H1 (cell line): Measurements from ENCODE around the gene TMEM125. TPM values are rescaled to one million over a fixed set of nuclear protein-coding genes. Genes with fewer than 3 reads are reported as not detected.

Source experiments
- CTCF ChIA-PET: fragments of 300-600 bp; sonication (Branson Sonifier 250); formaldehyde crosslinking; loops from one replicate; lab custom pipeline; 2021; ENCODE audit not compliant: partially characterized antibody; lab: Charles Lee
- POLR2A ChIA-PET: fragments of 300-600 bp; sonication (Branson Sonifier 250); formaldehyde crosslinking; loops from one replicate; lab custom pipeline; 2021; ENCODE audit warnings: inconsistent platforms; ENCODE audit not compliant: partially characterized antibody; lab: Charles Lee
- DNase-seq, 2 experiments: peaks; one replicate each; pipeline versions ENCODE4 v3.0.0 to v3.0.0-alpha.2; 2010 to 2022; ENCODE audit warnings: low spot score in 2 of 2, low read depth in 1 of 2, mixed read lengths in 1 of 2
- FAIRE-seq: peaks from 2 replicates; lab custom pipeline; 2011; peaks lifted over from hg19 to GRCh38; lab: Jason Lieb, UNC
- H2AFZ ChIP-seq: 2 replicates; pipeline ENCODE4 v1.8.1; 2012; ENCODE audit warnings: low read length, inconsistent platforms
- H2AK5ac ChIP-seq: 2 replicates; pipeline ENCODE4 v1.6.1; 2013; ENCODE audit warnings: low read depth, low read length
- H2BK120ac ChIP-seq: replicated peaks from 2 replicates; pipeline ENCODE3; 2013; ENCODE audit warnings: low read depth, low read length, inconsistent platforms
- H2BK12ac ChIP-seq: 2 replicates; pipeline ENCODE4 v1.6.1; 2013; ENCODE audit warnings: low read depth, low read length
- H2BK15ac ChIP-seq: 2 replicates; pipeline ENCODE4 v1.6.1; 2013; ENCODE audit warnings: low read length
- H2BK20ac ChIP-seq: 2 replicates; pipeline ENCODE4 v1.6.1; 2013; ENCODE audit warnings: low read length
- H2BK5ac ChIP-seq: 2 replicates; pipeline ENCODE4 v1.6.1; 2013; ENCODE audit warnings: low read depth, low read length
- H3K14ac ChIP-seq: 2 replicates; pipeline ENCODE4 v1.6.1; 2013; ENCODE audit warnings: inconsistent platforms; ENCODE audit not compliant: insufficient read length
- H3K18ac ChIP-seq: 2 replicates; pipeline ENCODE4 v1.6.1; 2013; ENCODE audit warnings: low read length; ENCODE audit errors: extremely low read depth
- H3K23ac ChIP-seq: 2 replicates; pipeline ENCODE4 v1.6.1; 2013; ENCODE audit warnings: inconsistent platforms; ENCODE audit not compliant: insufficient read length
- H3K23me2 ChIP-seq: 2 replicates; pipeline ENCODE4 v1.6.1; 2013; ENCODE audit warnings: low read depth, low read length
- H3K27ac ChIP-seq: 2 replicates; pipeline ENCODE4 v1.6.1; 2011; ENCODE audit warnings: low read depth, low read length, inconsistent platforms
- H3K27me3 ChIP-seq, 4 experiments: replicated peaks in 1 of 4; 1 replicate in 1 of 4; 2 replicates in 3 of 4; pipeline versions ENCODE4 v1.6.1 to v1.8.1; 2011 to 2013; ENCODE audit warnings: low read length in 3 of 4, mild to moderate bottlenecking in 3 of 4, inconsistent platforms in 2 of 4, mixed read lengths in 2 of 4, moderate library complexity in 1 of 4; ENCODE audit not compliant: control insufficient read depth in 3 of 4, insufficient read depth in 3 of 4; ENCODE audit errors: extremely low read depth in 1 of 4
- H3K36me3 ChIP-seq, 4 experiments: 2 replicates each; pipeline versions ENCODE4 v1.6.1 to v1.8.1; 2011 to 2013; ENCODE audit warnings: mild to moderate bottlenecking in 4 of 4, low read length in 3 of 4, moderate library complexity in 2 of 4, control low read depth in 1 of 4, inconsistent platforms in 1 of 4; ENCODE audit not compliant: insufficient read depth in 4 of 4, control insufficient read depth in 2 of 4
- H3K4ac ChIP-seq: replicated peaks from 2 replicates; pipeline ENCODE3; 2013; ENCODE audit warnings: low read length, low read depth, mixed read lengths, inconsistent platforms; ENCODE audit not compliant: insufficient read length
- H3K4me1 ChIP-seq, 4 experiments: replicated peaks in 1 of 4; 1 replicate in 1 of 4; 2 replicates in 3 of 4; pipeline versions ENCODE4 v1.6.1 to v1.8.1; 2011 to 2013; ENCODE audit warnings: low read length in 3 of 4, inconsistent platforms in 2 of 4, mixed read lengths in 1 of 4; ENCODE audit not compliant: insufficient read depth in 4 of 4, control insufficient read depth in 3 of 4
- H3K4me2 ChIP-seq, 2 experiments: 2 replicates each; pipeline versions ENCODE4 v1.6.1 to v1.8.1; 2011 to 2013; ENCODE audit warnings: low read depth in 2 of 2, low read length in 2 of 2, control low read depth in 1 of 2, inconsistent platforms in 1 of 2, mild to moderate bottlenecking in 1 of 2; ENCODE audit not compliant: insufficient read depth in 1 of 2
- H3K4me3 ChIP-seq, 4 experiments: fragments of 200-600, 300-600 bp in 1 of 4; sonication (generic), shearing (Covaris generic), sonication (Bioruptor Twin) in 1 of 4; 2 replicates each; pipeline versions ENCODE4 v1.5.1 to v1.8.1; 2011 to 2016; ENCODE audit warnings: low read length in 4 of 4, low read depth in 3 of 4, control low read depth in 2 of 4, inconsistent platforms in 2 of 4, mild to moderate bottlenecking in 2 of 4, mixed read lengths in 1 of 4, moderate library complexity in 1 of 4; ENCODE audit not compliant: insufficient read depth in 2 of 4; ENCODE audit errors: extremely low read depth in 1 of 4
- H3K56ac ChIP-seq: replicated peaks from 2 replicates; pipeline ENCODE3; 2013; ENCODE audit warnings: low read depth, mild to moderate bottlenecking, mixed read lengths, low read length, inconsistent platforms; ENCODE audit not compliant: insufficient read length
- H3K79me1 ChIP-seq: 2 replicates; pipeline ENCODE4 v1.6.1; 2013; ENCODE audit warnings: low read depth, low read length, control low read depth
- H3K79me2 ChIP-seq, 2 experiments: 2 replicates each; pipeline versions ENCODE4 v1.6.1 to v1.8.1; 2012 to 2013; ENCODE audit warnings: low read length in 2 of 2, mild to moderate bottlenecking in 2 of 2, inconsistent platforms in 1 of 2; ENCODE audit not compliant: insufficient read depth in 2 of 2, control insufficient read depth in 1 of 2
- H3K9ac ChIP-seq, 4 experiments: replicated peaks in 1 of 4; 1 replicate in 1 of 4; 2 replicates in 3 of 4; pipeline versions ENCODE4 v1.6.1 to v1.8.1; 2011 to 2013; ENCODE audit warnings: low read depth in 3 of 4, low read length in 3 of 4, control low read depth in 2 of 4, mild to moderate bottlenecking in 2 of 4, moderate library complexity in 2 of 4, inconsistent platforms in 1 of 4; ENCODE audit errors: extremely low read depth in 1 of 4
- H3K9me3 ChIP-seq, 2 experiments: 2 replicates each; pipeline versions ENCODE4 v1.6.1 to v1.8.1; 2012 to 2013; ENCODE audit warnings: mild to moderate bottlenecking in 2 of 2, moderate library complexity in 2 of 2, control low read depth in 1 of 2, inconsistent platforms in 1 of 2, low read depth in 1 of 2, low read length in 1 of 2, mixed read lengths in 1 of 2; ENCODE audit not compliant: insufficient read depth in 2 of 2
- H4K20me1 ChIP-seq, 2 experiments: replicated peaks in 1 of 2; 2 replicates each; pipeline versions ENCODE3 to v1.8.1; 2011 to 2013; ENCODE audit warnings: inconsistent platforms in 2 of 2, low read length in 2 of 2, mild to moderate bottlenecking in 1 of 2; ENCODE audit not compliant: insufficient read depth in 2 of 2, control insufficient read depth in 1 of 2
- H4K5ac ChIP-seq: 2 replicates; pipeline ENCODE4 v1.6.1; 2013; ENCODE audit warnings: low read length, low read depth, mixed read lengths, inconsistent platforms; ENCODE audit not compliant: insufficient read length
- H4K8ac ChIP-seq: 2 replicates; pipeline ENCODE4 v1.8.0; 2013; ENCODE audit warnings: mild to moderate bottlenecking, moderate library complexity, low read length, inconsistent platforms; ENCODE audit not compliant: insufficient read depth; ENCODE audit errors: extremely low read depth
- H4K91ac ChIP-seq: replicated peaks from 2 replicates; pipeline ENCODE3; 2013; ENCODE audit warnings: low read length, mixed read lengths, inconsistent platforms; ENCODE audit not compliant: insufficient read length
- BACH1 ChIP-seq: IDR thresholded peaks from 2 replicates; pipeline ENCODE4 v1.6.1; 2012; ENCODE audit warnings: low read length, improper control_type of control experiment
- BCL11A ChIP-seq, 2 experiments: IDR thresholded peaks; one replicate each; pipeline ENCODE4 v1.6.1; 2011; ENCODE audit warnings: low read depth in 2 of 2, low read length in 2 of 2, mild to moderate bottlenecking in 2 of 2
- CEBPB ChIP-seq: IDR thresholded peaks from 2 replicates; pipeline ENCODE4 v1.6.1; 2012; ENCODE audit warnings: low read depth, low read length
- CREB1 ChIP-seq: IDR thresholded peaks from 2 replicates; pipeline ENCODE4 v1.6.1; 2012; ENCODE audit warnings: inconsistent platforms
- CTBP2 ChIP-seq: IDR thresholded peaks from 2 replicates; pipeline ENCODE4 v1.7.0; 2011; ENCODE audit warnings: borderline replicate concordance, mild to moderate bottlenecking, moderate library complexity, mixed read lengths, low read length; ENCODE audit not compliant: insufficient read depth, insufficient read length
- EZH2 ChIP-seq: fragments of 200-600 bp; sonication (generic); IDR thresholded peaks from 2 replicates; pipeline ENCODE4 v1.7.1; 2012; ENCODE audit warnings: low read depth, mild to moderate bottlenecking, moderate library complexity, low read length, inconsistent platforms; ENCODE audit not compliant: severe bottlenecking
- KDM4A ChIP-seq: IDR thresholded peaks from one replicate; pipeline ENCODE4 v1.7.1; 2012; ENCODE audit warnings: low read depth, mild to moderate bottlenecking, moderate library complexity, low read length, inconsistent platforms; ENCODE audit not compliant: severe bottlenecking
- RAD21 ChIP-seq, 2 experiments: IDR thresholded peaks in 1 of 2; conservative IDR thresholded peaks in 1 of 2; 2 replicates each; pipeline ENCODE4 v1.6.1; 2011; ENCODE audit warnings: low read depth in 2 of 2, low read length in 2 of 2, improper control_type of control experiment in 1 of 2, inconsistent platforms in 1 of 2, mild to moderate bottlenecking in 1 of 2, moderate library complexity in 1 of 2
- SIRT6 ChIP-seq: IDR thresholded peaks from one replicate; pipeline ENCODE4 v1.7.1; 2012; ENCODE audit warnings: low read length, inconsistent platforms
- SP1 ChIP-seq: IDR thresholded peaks from 2 replicates; pipeline ENCODE4 v1.6.1; 2011; ENCODE audit warnings: low read depth, low read length
- WGBS, 2 experiments: shearing (Covaris generic) in 1 of 2; methylation state at CpG; one replicate each; pipeline versions ENCODE4 v1.1.6 to v1.1.7; 2013 to 2015; ENCODE audit warnings: low lambda C conversion rate in 2 of 2, mixed read lengths in 2 of 2, inconsistent platforms in 1 of 2, low coverage in 1 of 2, missing lambda C conversion rate in 1 of 2; ENCODE audit not compliant: insufficient replicate concordance in 2 of 2, insufficient coverage in 1 of 2, insufficient read length in 1 of 2; ENCODE audit errors: extremely low coverage in 1 of 2, missing lambda C conversion rate in 1 of 2; 5-methylcytosine and 5-hydroxymethylcytosine counted together
- polyA plus RNA-seq, 7 experiments: library from polyadenylated mRNA; depleted of rRNA in 3 of 7; stranded (reverse) in 5 of 7; unstranded in 2 of 7; fragments of >200 nt in 5 of 7; fragments of 200-250 nt in 2 of 7; gene quantifications; 1 replicate in 5 of 7; 2 replicates in 1 of 7; 4 replicates in 1 of 7; pipeline versions ENCODE4 v1.2.1 to v1.2.3, GENCODE V29; 2011 to 2013; ENCODE audit warnings: missing spikeins in 2 of 7, mixed read lengths in 2 of 7
- total RNA-seq: library from RNA; stranded (reverse); fragmentation: NEBNext Ultra II Directional; extraction: Animal tissue kit (Norgen Biotek cat#: 25700); gene quantifications from 2 replicates; pipeline ENCODE4 v1.2.1, GENCODE V29; 2021
- TF ChIP-seq, protein P1 (sequence below): IDR thresholded peaks from 2 replicates; pipeline ENCODE4 v1.6.1; 2011; ENCODE audit warnings: low read depth, mild to moderate bottlenecking, low read length; ENCODE audit not compliant: insufficient read depth

TMEM125 gene
- total and polyA plus RNA-seq, 2 of the 8 experiments (the other 6 are each of a cell fraction or from before 2014, with no cell fraction given): 26.5 to 46.7 TPM

DNA sequence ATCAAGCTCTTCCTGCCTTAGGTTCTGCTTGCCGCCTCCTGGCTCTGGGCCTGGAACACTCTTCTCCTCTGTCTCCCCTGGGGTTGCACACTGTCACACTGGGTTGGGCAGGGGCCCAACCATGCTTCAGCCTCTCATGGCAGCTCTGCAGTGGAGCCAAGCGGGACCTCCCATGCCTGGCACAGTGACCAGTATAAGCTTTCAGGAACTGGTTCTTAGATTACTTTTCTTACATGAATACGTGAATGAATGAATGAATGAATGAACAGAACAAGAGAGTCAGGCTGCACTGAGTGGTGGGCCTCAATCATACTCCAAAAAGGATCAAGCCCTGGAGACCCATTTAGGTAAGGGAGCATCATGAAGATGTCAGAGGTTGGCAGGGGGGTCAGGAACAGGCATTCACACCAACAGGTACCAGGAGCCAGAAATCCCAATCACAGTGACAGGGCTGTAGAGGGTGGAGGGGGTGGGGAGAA is 30.8 kb upstream of the TMEM125 start:
- Histone ChIP-seq H3K4me3 (no peak overlapping the region), H2BK15ac (no peak overlapping the region), H3K9ac (no peak overlapping the region), H3K27me3 (no peaks in the 10 kb centered on the region), H3K14ac (no peak overlapping the region), H4K91ac (no peak overlapping the region), H4K8ac (no peak overlapping the region), H3K56ac (no peak overlapping the region), H3K79me2 (no peaks in the 10 kb centered on the region), H2AK5ac (no peak overlapping the region), H3K9me3 (peaks cover 0 to 3% of the 10 kb centered on the region in 2 experiments; a peak in 1 of 4 replicates), H3K23me2 (no peaks in the 10 kb centered on the region), H3K4ac (no peak overlapping the region), H3K36me3 (no peaks in the 10 kb centered on the region), H3K4me1 (no peaks in the 10 kb centered on the region), H3K4me2 (no peak overlapping the region), H3K79me1 (no peaks in the 10 kb centered on the region), H3K27ac (no peak overlapping the region), H3K18ac (no peak overlapping the region), H4K20me1 (no peaks in the 10 kb centered on the region), H2BK120ac (no peak overlapping the region), H2BK5ac (no peak overlapping the region), H4K5ac (no peak overlapping the region), H2BK20ac (no peak overlapping the region), H2AFZ (no peak overlapping the region), H2BK12ac (no peak overlapping the region), H3K23ac (no peak overlapping the region)
- no peak for DNase-seq
- CTCF ChIA-PET: interaction anchor here (0.8 to 4.1 kb wide), 17 partner anchors 9 to 216 kb away, joined by 3 to 59 read pairs (median 5); partner anchors contain the start of genes C1orf210 and CDC20
- TF ChIP-seq SP1 (no peak), RAD21 (IDR thresholded peaks at IDR 0.05 in 1 of 2, conservative IDR thresholded peaks at IDR 0.05 in 1 of 2; ENCODE audit: low read depth in 2 of 2, low read length in 2 of 2) (no peak), KDM4A (no peak), CEBPB (no peak), CTBP2 (no peak), EZH2 (no peak), SIRT6 (no peak), BACH1 (no peak), BCL11A (IDR thresholded peaks at IDR 0.05; ENCODE audit: low read depth in 2 of 2, low read length in 2 of 2) (no peak), CREB1 (no peak)
- TF ChIP-seq, protein P1, sequence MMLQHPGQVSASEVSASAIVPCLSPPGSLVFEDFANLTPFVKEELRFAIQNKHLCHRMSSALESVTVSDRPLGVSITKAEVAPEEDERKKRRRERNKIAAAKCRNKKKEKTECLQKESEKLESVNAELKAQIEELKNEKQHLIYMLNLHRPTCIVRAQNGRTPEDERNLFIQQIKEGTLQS: no peak
- FAIRE-seq: no peak
- POLR2A ChIA-PET: interaction anchor here (1.1 to 4.4 kb wide), 3 partner anchors 38 to 130 kb away, joined by 4 to 15 read pairs (median 7); partner anchors contain the start of gene CDC20
- 81% methylated on average over 3 of the region's 3 CpGs; no CpG with 5 or more reads in 1 of the 2 experiments for WGBS, 2 experiments
